Measurements from ENCODE around the gene PRKCH. TPM values are rescaled to one million over a fixed set of nuclear protein-coding genes. Genes with fewer than 3 reads are reported as not detected.

Gene PRKCH
- total and polyA plus RNA-seq, 7 experiments from 2014 or later: 191 to 359 (median 314) TPM

DNA sequence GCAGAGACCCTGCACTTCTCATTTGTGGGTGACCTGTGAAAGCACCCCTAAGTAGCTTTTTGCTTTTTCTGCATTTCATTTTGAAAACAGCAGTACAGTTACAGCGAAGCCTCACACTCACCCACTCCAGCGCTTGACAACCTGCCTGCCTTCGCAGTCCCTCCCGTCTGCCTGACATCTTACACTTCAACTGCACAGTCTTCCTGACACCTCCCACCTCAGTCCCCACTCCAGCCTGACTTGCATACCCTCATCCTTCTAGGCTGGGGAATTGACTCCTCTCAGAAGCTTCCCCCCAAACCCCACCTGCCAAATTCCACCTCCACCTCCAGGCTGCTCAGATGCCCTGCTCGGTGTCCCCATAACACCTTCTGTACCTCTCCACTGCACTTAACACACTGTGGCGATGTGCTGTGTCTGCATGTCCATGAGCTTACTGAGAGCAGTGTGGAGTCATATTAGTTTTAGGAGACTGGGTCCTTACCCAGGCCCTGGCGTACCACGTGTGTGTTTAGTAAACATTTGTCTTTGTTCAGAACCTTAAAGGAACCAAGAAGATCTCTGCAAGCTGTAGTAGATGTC lies 159.4 kb downstream of the PRKCH start:
- CTCF ChIA-PET: interaction anchor here (0.7 to 1.3 kb wide), 3 partner anchors 12 to 23 kb away, joined by 3 to 5 read pairs (median 3); no protein-coding TSS in a partner anchor
- Mint-ChIP-seq H3K36me3 (peaks cover 9 to 45% (median 23%) of the 10 kb centered on the region in 5 donors), H3K27me3 (no peaks in the 10 kb centered on the region), H3K4me1 (peaks cover 28 to 97% (median 86%) of the 10 kb centered on the region in 7 donors), H3K27ac (peak overlapping the region in 8 of 9 donors; percentile 84 to 100 (median 95)), H3K9me3 (peaks cover 0 to 5% (median 0%) of the 10 kb centered on the region in 11 donors), H3K4me3 (peak overlapping the region; percentile 50 to 79 (median 73))
- ATAC-seq (no peak), DNase-seq (no peak)
- Histone ChIP-seq H3K9me3 (ENCODE audit: control insufficient read depth in 2 of 3, low read length in 3 of 3) (no peaks in the 10 kb centered on the region), H3K36me3 (ENCODE audit: control insufficient read depth in 2 of 3, insufficient read depth in 3 of 3, low read length in 3 of 3) (peaks cover 17 to 38% (median 37%) of the 10 kb centered on the region in 3 experiments), H3K4me3 (ENCODE audit: low read length) (no peak overlapping the region), H3K27me3 (ENCODE audit: control insufficient read depth in 2 of 2, insufficient read depth in 2 of 2, low read length in 2 of 2) (no peaks in the 10 kb centered on the region), H3K27ac (ENCODE audit: low read depth, low read length) (peak overlapping the region; percentile 85), H3K4me1 (ENCODE audit: control insufficient read depth in 2 of 2, insufficient read depth in 2 of 2, low read length in 2 of 2) (peaks cover 48 to 63% of the 10 kb centered on the region in 2 donors)
- intact Hi-C loops (cut with micrococcal nuclease): no loop called here
- POLR2A ChIA-PET: interaction anchor here (0.6 to 2.2 kb wide), 7 partner anchors 9 to 353 kb away, joined by 3 to 6 read pairs (median 4); partner anchors contain the start of gene HIF1A

- peak overlapping the region in 3 of 10 donors; percentile 61 to 74 (median 72) for H3K4me3 Mint-ChIP-seq
- peak overlapping the region in 8 of 9 donors; percentile 84 to 100 (median 95) for H3K27ac Mint-ChIP-seq
- ATAC-seq: no peak
- POLR2A ChIA-PET: interaction anchor here (1.2 to 2.2 kb wide), 3 partner anchors 10 to 213 kb away, joined by 3 to 6 read pairs (median 5); partner anchors contain the start of gene HIF1A
- Histone ChIP-seq H3K9me3 (ENCODE audit: control insufficient read depth in 2 of 3, low read length in 3 of 3) (no peaks in the 10 kb centered on the region), H3K4me1 (ENCODE audit: control insufficient read depth in 2 of 2, insufficient read depth in 2 of 2, low read length in 2 of 2) (peaks cover 39 to 54% of the 10 kb centered on the region in 2 donors), H3K27ac (ENCODE audit: low read depth, low read length) (peak overlapping the region; percentile 85), H3K36me3 (ENCODE audit: control insufficient read depth in 2 of 3, insufficient read depth in 3 of 3, low read length in 3 of 3) (peaks cover 22 to 46% (median 44%) of the 10 kb centered on the region in 3 experiments), H3K27me3 (ENCODE audit: control insufficient read depth in 2 of 2, insufficient read depth in 2 of 2, low read length in 2 of 2) (no peaks in the 10 kb centered on the region), H3K4me3 (ENCODE audit: low read length) (no peak overlapping the region)
- H3K27me3 Mint-ChIP-seq: no peaks in the 10 kb centered on the region
- H3K9me3 Mint-ChIP-seq: peaks cover 0 to 5% (median 0%) of the 10 kb centered on the region in 11 donors
- CTCF ChIA-PET: interaction anchor here (0.7 to 1.3 kb wide), 3 partner anchors 11 to 22 kb away, joined by 3 to 5 read pairs (median 3); no protein-coding TSS in a partner anchor
- DNase-seq: no peak
- intact Hi-C loops (cut with micrococcal nuclease): no loop called here
- peaks cover 16 to 48% (median 32%) of the 10 kb centered on the region in 5 donors for H3K36me3 Mint-ChIP-seq
- H3K4me1 Mint-ChIP-seq: peaks cover 28 to 97% (median 86%) of the 10 kb centered on the region in 7 donors
Measured at GRCh38 chr14:61481701-61482100, 160.3 kb downstream of the PRKCH start.

- DNase-seq (no peak), ATAC-seq (no peak)
- POLR2A ChIA-PET: interaction anchor here (1.2 to 1.4 kb wide), 2 partner anchors 8 to 16 kb away, joined by 3 to 6 read pairs; no protein-coding TSS in a partner anchor
- Mint-ChIP-seq H3K9me3 (peaks cover 0 to 5% (median 0%) of the 10 kb centered on the region in 11 donors), H3K27ac (peak overlapping the region in 8 of 9 donors; percentile 64 to 100 (median 95)), H3K4me3 (peak overlapping the region in 2 of 10 donors; percentile 14 to 74), H3K27me3 (no peaks in the 10 kb centered on the region), H3K4me1 (peaks cover 30 to 97% (median 88%) of the 10 kb centered on the region in 7 donors), H3K36me3 (peaks cover 21 to 57% (median 40%) of the 10 kb centered on the region in 5 donors)
- Histone ChIP-seq H3K9me3 (ENCODE audit: control insufficient read depth in 2 of 3, low read length in 3 of 3) (no peaks in the 10 kb centered on the region), H3K4me1 (ENCODE audit: control insufficient read depth in 2 of 2, insufficient read depth in 2 of 2, low read length in 2 of 2) (peaks cover 33 to 49% of the 10 kb centered on the region in 2 donors), H3K4me3 (ENCODE audit: low read length) (no peak overlapping the region), H3K36me3 (ENCODE audit: control insufficient read depth in 2 of 3, insufficient read depth in 3 of 3, low read length in 3 of 3) (peaks cover 22 to 54% (median 53%) of the 10 kb centered on the region in 3 experiments), H3K27ac (ENCODE audit: low read depth, low read length) (peak overlapping the region; percentile 5), H3K27me3 (ENCODE audit: control insufficient read depth in 2 of 2, insufficient read depth in 2 of 2, low read length in 2 of 2) (no peaks in the 10 kb centered on the region)
- CTCF ChIA-PET: interaction anchor here (1.3 kb wide), 1 partner anchor 10 kb away, joined by 3 read pairs; no protein-coding TSS in a partner anchor
- intact Hi-C loops (cut with micrococcal nuclease): no loop called here
Measured at GRCh38 chr14:61482348-61483206, 161.2 kb downstream of the PRKCH start.

DNA sequence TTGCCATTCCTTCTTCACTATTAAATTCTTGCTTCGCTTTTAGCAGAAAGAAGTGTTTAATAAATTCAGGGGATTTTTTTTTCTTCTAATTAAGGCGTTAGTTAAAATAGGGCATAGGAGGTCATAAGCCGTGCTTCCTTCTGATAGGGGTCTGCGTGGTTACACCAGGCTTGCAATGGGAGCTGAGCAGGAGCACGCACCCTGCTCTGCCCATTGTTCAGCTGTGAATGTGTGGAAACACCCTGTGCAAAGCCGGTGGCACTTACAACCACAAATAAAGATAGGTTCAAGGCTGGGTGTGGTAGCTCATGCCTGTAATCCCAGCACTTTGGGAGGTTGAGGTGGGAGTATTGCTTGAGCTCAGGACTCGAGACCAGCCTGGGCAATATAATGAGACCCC lies 162.1 kb downstream of the PRKCH start:
- Mint-ChIP-seq H3K4me3 (peak overlapping the region in 1 of 10 donors; percentile 56), H3K9me3 (peaks cover 0 to 5% (median 0%) of the 10 kb centered on the region in 11 donors), H3K36me3 (peaks cover 21 to 60% (median 43%) of the 10 kb centered on the region in 5 donors), H3K4me1 (peaks cover 27 to 91% (median 79%) of the 10 kb centered on the region in 7 donors), H3K27me3 (no peaks in the 10 kb centered on the region), H3K27ac (peak overlapping the region in 7 of 9 donors; percentile 59 to 99 (median 85))
- no peak for DNase-seq
- POLR2A ChIA-PET: interaction anchor here (0.7 to 1.4 kb wide), 2 partner anchors 13 to 15 kb away, joined by 4 to 6 read pairs; no protein-coding TSS in a partner anchor
- peaks cover 24 to 40% of the 10 kb centered on the region in 2 donors for H3K4me1 ChIP-seq (ENCODE audit: control insufficient read depth in 2 of 2, insufficient read depth in 2 of 2, low read length in 2 of 2)
- CTCF ChIA-PET: interaction anchor here (0.9 kb wide), 1 partner anchor 21 kb away, joined by 3 read pairs; no protein-coding TSS in a partner anchor
- intact Hi-C loops (cut with micrococcal nuclease): no loop called here
- no peak overlapping the region for H3K4me3 ChIP-seq (ENCODE audit: low read length)
- no peak overlapping the region for H3K27ac ChIP-seq (ENCODE audit: low read depth, low read length)
- no peaks in the 10 kb centered on the region for H3K9me3 ChIP-seq (ENCODE audit: control insufficient read depth in 2 of 3, low read length in 3 of 3)
- no peak for ATAC-seq
- no peaks in the 10 kb centered on the region for H3K27me3 ChIP-seq (ENCODE audit: control insufficient read depth in 2 of 2, insufficient read depth in 2 of 2, low read length in 2 of 2)
- peaks cover 22 to 59% (median 49%) of the 10 kb centered on the region in 3 experiments for H3K36me3 ChIP-seq (ENCODE audit: control insufficient read depth in 2 of 3, insufficient read depth in 3 of 3, low read length in 3 of 3)

DNA sequence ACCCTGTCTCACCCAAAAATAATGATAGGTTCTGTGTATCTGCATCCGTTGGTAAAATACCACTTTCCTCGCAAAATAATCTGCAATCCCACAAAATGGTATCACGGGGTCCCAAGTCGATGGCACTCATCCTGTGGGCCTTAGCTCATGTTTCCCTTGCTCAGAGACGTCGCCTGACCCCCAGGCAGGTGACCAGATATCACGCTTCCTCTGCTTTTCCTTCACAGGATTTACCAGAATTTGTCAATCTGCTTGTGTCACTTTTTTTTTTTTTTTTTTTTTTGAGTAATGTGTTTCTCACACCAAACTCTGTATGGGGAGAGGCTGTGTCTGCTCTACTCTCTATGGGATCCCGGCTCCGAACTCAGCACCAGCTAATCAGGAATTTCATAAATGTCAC lies 162.7 kb downstream of the PRKCH start:
- H3K4me1 ChIP-seq (ENCODE audit: control insufficient read depth in 2 of 2, insufficient read depth in 2 of 2, low read length in 2 of 2): peaks cover 19 to 34% of the 10 kb centered on the region in 2 donors
- CTCF ChIA-PET: interaction anchor here (0.9 kb wide), 1 partner anchor 21 kb away, joined by 3 read pairs; no protein-coding TSS in a partner anchor

More for the DNA sequence above, 162.7 kb downstream of the PRKCH start:
- Mint-ChIP-seq H3K27ac (peak overlapping the region in 7 of 9 donors; percentile 18 to 99 (median 62)), H3K4me1 (peaks cover 25 to 90% (median 74%) of the 10 kb centered on the region in 7 donors), H3K4me3 (no peak overlapping the region), H3K27me3 (no peaks in the 10 kb centered on the region), H3K9me3 (peaks cover 0 to 5% (median 0%) of the 10 kb centered on the region in 11 donors), H3K36me3 (peaks cover 21 to 65% (median 41%) of the 10 kb centered on the region in 5 donors)
- Histone ChIP-seq H3K4me3 (ENCODE audit: low read length) (no peak overlapping the region), H3K27me3 (ENCODE audit: control insufficient read depth in 2 of 2, insufficient read depth in 2 of 2, low read length in 2 of 2) (no peaks in the 10 kb centered on the region), H3K27ac (ENCODE audit: low read depth, low read length) (no peak overlapping the region), H3K9me3 (ENCODE audit: control insufficient read depth in 2 of 3, low read length in 3 of 3) (no peaks in the 10 kb centered on the region), H3K36me3 (ENCODE audit: control insufficient read depth in 2 of 3, insufficient read depth in 3 of 3, low read length in 3 of 3) (peaks cover 22 to 65% (median 49%) of the 10 kb centered on the region in 3 experiments)
- intact Hi-C loops (cut with micrococcal nuclease): no loop called here
- DNase-seq: no peak
- POLR2A ChIA-PET: interaction anchor here (0.6 to 1.4 kb wide), 5 partner anchors 11 to 115 kb away, joined by 3 to 6 read pairs (median 4); no protein-coding TSS in a partner anchor
- ATAC-seq: no peak

Measured in naive thymus-derived CD4-positive, alpha-beta T cell (primary cell).